MV-4-11 (cell line): Measurements from ENCODE around the gene LRRC49.
"Not testable (repeated sequence)": the region's sequence is repeated elsewhere in the genome, so short reads cannot be mapped to it uniquely, and the experiment has no call there.

Source experiments
- DNase-seq: peaks from one replicate; lab custom pipeline; 2025; lab: John Stamatoyannopoulos, UW

Gene LRRC49, protein sequence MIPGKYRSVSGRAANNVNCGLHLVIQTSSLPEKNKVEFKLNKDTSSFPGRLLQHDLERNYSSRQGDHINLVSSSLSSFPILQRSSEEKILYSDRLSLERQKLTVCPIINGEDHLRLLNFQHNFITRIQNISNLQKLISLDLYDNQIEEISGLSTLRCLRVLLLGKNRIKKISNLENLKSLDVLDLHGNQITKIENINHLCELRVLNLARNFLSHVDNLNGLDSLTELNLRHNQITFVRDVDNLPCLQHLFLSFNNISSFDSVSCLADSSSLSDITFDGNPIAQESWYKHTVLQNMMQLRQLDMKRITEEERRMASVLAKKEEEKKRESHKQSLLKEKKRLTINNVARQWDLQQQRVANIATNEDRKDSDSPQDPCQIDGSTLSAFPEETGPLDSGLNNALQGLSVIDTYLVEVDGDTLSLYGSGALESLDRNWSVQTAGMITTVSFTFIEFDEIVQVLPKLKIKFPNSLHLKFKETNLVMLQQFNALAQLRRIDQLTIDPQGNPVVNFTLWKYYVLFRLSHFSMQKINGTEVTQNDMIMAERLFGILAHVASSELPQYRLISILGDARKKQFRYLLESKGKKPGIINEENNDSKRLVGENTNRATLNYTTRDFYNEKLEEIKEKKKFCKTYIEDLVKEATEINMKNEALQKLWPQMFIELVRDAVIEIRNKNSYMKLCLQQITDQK

DNA sequence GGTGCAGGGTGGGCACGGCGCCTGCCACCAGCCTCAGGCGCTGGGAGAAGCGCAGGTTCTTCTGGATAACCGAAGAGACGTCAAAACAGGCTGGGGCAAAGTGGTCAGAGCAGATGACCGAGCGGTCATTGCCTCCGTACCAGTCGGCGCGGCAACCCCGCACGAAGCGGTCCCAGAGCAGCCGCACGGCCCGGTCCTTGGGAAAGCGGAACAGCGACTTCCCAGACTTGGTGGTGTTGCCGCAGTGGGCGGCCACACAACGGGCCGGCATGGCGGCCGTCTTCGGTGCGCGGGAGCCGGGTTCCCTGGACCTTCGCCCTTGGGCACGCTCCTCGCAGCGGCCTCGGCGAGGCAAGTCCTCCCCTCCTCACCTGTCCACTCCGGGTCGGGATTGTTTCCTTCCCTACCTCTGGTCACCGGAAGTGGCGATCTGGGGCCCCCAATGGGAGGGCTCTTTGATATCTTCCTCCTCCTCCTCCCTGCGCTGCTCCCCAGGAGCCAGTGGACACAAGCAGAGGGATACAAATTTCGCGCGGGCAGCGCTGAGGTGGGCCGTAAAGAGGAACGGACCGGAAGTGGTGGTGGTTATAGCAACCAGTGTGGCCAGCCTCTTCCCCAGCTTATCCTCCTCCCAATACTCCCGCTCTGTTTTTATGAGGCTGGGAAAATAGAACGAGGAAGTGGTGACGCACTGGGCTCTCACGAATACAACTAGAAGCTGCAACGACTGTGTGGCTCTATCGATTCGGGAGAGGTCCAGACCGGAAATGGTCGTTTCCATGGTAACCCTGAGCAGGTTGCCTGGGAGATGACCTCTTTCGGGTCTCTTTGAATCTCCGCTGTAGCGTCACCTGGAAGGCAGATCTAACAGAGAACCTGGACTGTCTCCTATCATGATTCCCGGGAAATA lies at the start of gene LRRC49, which contains the start of gene THAP10:
Gene LRRC49, plus strand, starts transcription at position 825 of the 910 bp plus-strand sequence. Its CDS starts 69 bp downstream, at position 894.
Gene THAP10, minus strand, starts transcription at position 432 of the 910 bp plus-strand sequence. Its CDS starts 161 bp downstream, at position 271.
- peak; percentile 92 for DNase-seq

DNA sequence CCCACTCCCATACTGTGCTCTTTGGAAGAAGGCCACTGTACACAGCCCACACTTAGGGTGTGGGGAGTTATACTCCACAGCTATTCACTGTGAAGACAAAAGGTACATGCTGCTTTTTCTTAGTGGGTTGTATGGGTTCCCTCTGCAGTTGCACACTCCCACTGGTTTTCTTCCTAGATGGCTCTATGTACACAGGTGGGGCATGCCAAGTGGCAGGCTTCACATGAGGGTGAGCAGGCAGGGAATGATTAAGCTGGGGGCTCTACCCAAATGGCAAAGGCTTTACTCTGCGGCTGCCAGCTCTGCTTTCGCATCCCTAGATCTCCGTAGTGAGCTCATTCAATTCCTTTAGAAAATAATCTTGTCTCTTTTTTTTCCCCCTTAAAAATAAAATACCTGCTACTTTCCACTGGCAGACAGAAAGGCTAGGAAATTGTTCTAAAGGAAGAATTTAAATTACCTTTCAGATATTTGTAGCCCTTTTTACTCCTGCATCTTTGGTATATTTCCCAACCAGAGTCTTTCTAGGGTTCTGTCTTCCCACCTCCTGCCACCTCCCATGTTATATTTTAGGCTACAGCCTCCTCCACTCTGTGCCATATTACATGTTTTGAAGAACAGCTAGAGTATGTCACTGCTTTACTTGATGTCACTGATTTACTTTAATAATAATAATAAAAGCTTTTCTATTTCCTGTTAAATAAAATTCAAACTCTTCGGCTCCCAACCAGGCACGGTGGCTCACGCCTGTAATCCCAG lies 46.8 kb upstream of the LRRC49 start:
- DNase-seq = no peak

DNA sequence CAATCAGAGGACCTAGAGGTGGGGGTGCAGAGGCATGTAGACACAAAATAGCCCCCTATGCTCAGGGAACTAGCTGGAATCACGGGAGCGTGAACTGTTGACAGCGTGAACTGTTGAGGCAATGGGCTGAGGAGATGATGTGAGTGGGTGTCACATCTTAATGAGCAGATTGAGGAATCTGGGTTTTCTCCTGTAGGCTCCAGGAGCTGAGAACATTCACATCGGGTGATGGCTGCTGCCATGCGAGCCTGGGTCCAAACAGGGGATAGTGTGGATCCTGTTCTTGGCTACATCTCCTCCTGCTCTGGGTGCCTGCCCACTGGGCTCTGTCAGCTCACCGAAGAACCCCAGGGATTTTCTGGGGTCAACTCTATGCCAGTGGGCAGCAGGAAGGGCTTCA lies 40.7 kb upstream of the LRRC49 start:
- DNase-seq = no peak

DNA sequence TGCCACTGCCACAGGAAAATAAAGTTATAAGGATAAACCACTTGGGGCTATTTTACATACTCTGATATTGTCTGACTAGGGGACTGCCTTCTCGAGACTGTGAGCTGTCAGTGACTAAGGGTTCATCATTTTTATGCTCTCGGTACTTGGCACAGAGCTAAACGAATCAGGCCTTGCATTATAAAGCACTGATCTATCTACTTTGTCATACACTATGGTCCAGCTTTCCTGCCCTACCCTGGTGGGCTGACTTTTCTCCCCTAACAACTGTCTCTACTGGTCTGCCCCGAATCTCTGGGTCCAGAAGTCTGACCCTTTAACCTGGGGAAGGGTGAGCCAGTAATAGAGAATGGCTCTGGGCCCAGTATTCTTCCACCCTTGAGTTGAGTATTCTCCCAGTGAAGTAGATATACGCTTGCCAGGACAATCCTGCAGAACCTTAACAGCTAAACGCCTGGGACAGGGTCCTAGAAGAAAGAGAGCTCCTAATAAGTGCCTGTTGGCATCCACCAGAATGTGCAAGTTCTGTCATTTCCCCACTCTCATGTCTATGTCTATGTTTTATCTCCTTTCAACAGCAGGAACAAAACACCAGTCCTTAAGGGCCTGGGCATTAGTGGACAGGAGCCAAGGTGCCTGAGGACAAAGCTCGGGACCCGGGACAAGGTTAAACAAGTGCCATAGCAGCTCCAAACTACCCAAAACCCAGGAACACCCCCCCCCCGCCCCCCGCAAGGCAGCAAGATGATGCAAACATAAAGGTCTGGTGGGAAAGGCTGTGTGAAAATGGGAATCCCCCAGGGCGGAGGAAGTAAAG lies 39.9 kb upstream of the LRRC49 start:
- no peak for DNase-seq

DNA sequence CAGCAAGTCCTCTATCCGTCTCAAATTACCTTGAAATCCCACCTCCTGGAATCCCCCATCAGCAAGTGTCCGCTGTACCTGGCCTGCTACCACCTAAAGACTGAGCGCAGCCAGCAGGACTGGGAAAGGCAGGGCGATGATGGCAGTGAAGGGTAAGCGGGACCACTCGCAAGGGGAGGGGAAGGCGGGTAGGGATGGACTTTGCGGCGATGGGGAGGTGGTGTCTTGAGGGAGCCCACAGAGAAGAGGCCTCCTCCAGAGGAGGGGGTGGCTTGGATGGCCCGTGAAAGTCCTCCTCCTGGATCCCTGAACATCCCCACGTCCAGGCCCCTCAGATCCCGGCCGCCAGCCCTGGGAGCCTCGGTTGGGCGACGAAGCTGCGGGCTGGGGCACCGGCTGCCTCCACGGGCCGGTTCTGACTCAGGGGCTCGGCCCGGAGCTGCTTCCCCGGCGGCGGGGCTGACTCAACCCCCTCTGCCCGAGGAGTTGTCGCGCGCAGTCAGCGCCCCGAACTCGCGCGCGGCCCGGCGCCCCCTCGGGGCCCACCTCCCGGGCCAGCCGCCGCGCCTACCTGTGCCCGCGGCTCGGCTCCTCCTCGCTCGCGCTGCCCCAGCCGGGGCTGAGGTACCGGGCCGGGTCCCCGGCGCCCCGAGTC lies 39.2 kb upstream of the LRRC49 start:
- no peak for DNase-seq

DNA sequence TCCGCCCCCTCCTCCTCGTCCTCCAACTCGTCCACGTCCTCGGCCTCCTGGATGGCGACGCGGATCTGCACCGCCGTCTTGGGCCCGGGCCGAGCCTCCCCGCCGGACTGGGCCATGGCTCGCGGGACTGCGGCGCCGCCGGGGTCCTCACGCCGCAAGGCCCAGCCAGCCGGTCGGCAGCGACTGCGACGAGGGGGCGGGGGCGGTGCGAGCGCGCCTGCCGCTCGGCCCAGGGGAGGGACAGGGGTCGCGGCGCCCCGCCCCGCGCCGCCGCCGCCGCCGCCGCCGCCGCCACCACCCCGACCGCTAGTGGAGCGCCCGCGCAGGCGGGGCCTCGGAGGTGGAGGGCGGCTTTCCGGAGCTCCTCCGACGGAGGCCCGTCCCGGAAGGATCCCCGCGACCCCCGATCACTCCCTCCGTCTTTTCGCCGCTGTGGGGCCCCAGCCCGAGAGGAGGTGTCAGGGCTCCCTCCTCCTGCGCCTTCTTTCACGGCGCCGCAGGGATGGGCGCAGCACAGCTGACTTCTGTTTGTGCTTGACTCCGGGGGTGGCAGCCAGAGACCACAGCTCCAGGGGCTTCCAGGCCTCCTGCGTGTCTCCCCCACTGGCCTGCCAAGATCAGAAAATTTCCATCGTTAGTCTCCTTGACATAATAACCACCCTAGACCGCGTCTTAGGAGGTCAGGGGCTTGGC lies 38.5 kb upstream of the LRRC49 start, which contains the start of gene LARP6:
Gene LARP6, minus strand, starts transcription at position 185 of the 693 bp plus-strand sequence. Its CDS starts 69 bp downstream, at position 116.
- DNase-seq = no peak

DNA sequence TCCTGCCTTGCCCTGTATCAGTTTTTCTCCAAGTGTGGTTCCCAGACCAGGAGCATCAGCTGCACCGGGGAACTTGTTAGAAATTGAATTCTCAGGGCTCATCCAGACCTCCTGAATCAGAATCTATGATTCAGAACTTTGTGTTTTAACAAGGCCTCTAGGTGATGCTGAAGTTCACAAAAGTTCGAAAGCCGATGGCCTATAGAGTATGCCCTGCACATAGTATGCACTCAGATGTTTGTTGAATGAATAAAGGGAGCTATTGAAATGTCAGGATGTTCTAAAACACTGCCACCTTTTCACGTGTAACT lies 38.0 kb upstream of the LRRC49 start:
- no peak for DNase-seq

DNA sequence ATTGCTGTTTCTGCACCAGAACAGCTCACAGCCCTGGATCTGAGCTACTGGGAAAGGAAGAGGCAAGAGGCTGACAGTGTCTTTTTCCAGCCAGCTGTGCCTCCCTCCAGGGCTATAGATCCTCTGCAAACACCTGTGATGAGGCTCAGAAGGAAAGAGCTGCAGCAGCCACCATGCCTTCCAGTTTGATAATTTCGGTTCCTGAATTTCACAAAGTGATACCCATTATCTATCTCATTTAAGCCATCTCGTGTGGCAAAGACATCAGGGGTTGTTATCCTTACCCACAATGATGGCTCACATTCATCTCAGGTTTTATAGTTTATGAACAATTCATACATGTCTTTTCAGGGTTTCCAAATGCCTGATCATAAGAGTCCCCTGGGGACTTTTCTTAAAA lies 36.9 kb upstream of the LRRC49 start:
- peak; percentile 14 for DNase-seq

DNA sequence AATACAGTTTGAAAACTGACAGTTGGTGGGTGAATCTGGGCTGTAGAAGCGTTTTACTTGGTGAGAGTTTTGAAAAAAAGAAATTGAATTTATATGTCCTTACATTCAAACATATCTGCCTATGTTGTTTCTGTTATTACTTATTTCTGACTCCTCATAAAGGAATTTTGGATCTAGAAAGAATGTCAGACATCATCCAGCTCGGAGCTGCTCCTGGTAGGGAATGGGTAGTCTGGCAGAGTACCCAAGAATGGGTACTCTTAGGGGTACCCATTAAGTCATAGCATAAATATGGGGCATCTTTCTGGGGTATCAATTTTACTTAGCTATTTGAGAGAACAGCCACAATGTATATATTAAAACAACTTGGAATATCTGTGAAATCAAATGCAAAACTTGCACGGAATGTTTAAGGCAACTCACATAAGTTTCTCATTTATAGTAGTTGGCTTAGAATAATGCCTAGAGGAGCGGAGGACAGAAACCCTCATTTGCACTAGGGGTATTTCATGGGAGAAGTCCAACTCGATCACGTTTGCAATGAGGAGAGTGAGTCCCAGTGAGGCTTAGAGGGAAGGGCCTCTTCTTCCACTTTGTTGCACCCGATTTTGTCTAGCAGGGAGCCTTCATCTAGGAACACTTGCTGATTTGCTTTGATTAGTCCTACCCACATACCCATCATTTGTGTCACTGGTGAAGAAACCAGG lies 36.3 kb upstream of the LRRC49 start:
- DNase-seq = no peak

DNA sequence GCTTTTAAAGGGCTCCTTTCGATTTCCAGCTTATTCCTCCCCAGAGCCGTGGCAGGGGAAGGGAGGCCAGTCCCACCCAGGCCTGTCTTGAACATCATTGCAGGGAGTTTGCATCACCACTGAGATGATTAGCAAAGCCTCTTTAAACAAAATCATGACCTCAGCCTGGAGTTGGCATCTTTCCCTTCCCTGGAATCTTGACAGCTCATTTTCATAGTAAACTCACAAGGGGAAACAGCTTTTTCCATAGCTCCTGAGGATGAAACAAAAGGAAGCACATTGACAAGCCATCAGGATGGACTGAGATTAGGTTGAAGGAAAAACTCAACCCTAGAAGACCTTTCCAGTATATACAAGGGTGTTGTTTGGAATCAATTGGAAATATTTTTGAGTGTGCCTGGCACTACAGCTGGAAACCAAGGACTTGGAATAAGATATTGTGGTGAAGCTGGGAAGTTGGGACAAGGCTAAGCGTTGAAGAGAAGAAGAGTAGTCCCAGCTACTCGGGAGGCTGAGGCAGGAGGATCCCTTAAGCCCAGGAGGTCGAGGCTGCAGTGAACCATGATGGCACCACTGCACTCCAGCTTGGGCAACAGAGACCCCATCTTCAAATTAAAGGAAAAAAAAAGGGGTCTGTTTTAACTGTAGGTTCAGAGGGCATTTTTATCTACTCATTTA lies 35.6 kb upstream of the LRRC49 start:
- DNase-seq = no peak

DNA sequence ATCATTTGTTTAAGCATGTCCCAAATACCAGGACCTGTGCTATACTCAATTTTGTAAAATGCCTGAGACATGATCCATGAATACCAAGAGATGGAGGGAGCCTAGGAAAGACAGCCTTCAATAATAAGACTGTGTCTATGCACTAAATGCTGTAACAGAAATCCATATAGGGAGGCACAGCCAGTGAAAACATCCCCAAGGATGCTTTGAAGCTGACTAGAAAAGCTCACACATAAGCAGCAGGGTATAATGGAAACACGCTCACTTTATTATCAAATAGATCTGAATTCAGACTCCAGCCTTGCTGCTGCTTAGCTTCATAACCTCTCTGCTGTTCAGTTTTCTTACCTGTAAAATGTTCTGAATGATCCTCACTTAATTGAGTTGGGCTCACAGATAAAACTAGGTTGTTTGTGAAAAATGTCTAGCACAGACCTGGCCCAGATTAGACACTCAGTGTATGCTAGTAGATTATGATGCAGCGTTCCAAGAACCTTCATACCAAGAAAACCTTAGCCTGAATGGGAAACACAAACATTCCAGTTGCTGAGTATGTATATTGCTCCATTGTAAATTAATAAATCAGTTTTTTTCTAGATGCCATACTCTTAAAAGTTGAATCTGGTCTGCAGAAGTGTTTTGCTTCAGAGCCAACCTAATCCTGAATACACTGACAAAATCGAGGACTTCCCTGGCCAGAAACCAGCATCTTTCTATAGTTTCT lies 34.9 kb upstream of the LRRC49 start:
- DNase-seq = no peak

DNA sequence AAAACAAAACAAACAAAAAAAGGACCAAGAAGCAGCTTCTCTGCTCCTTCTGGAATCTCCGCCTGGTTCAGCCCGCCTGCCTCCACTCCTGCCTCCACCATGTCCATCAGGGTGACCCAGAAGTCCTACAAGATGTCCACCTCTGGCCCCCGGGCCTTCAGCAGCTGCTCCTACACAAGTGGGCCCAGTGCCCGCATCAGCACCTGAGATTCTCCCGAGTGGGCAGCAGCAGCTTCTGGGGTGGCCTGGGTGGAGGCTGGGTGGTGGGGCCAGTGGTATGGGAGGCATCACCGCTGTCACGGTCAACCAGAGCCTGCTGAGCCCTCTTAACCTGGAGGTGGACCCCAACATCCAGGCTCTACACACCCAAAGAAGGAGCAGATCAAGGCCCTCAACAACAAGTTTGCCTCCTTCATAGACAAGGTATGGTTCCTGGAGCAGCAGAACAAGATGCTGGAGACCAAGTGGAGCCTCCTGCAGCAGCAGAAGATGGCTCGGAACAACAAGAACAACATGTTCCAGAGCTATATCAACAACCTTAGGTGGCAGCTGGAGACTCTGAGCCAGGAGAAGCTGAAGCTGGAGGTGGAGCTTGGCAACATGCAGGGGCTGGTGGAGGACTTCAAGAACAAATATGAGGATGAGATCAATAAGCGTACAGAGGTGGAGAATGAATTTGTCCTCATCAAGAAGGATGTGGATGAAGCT lies 33.9 kb upstream of the LRRC49 start:
- DNase-seq = not testable (repeated sequence)

DNA sequence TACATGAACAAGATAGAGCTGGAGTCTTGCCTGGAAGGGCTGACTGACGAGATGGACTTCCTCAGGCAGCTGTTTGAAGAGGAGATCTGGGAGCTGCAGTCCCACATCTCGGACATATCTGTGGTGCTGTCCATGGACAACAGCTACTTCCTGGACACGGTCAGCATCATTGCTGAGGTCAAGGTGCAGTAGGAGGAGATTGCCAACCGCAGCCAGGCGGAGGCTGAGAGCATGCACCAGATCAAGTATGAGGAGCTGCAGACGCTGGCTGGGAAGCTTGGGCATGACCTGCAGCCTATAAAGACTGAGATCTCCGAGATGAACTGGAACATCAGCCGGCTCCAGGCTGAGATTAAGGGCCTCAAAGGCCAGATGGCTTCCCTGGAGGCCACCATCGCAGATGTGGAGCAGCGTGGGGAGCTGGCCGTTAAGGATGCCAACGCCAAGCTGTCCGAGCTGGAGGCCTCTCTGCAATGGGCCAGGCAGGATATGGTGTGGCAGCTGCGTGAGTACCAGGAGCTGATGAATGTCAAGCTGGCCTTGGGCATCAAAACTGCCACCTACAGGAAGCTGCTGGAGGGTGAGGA lies 33.2 kb upstream of the LRRC49 start:
- no peak for DNase-seq

DNA sequence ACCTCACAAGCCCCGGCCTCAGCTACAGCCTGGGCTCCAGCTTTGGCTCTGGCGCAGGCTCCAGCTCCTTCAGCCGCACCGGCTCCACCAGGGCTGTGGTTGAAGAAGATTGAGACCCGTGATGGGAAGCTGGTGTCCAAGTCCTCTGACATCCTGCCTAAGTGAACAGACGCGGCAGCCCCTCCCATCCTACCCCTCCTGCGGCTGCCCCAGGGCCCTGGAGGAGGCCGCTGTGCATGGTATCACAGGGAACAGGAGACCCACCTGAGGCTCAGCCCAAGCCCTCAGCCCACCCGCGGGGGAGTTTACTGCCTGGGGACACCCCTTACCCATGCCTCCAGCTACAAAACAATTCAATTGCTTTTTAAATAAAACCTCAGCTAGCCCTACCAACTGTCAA lies 32.6 kb upstream of the LRRC49 start:
- no peak for DNase-seq

DNA sequence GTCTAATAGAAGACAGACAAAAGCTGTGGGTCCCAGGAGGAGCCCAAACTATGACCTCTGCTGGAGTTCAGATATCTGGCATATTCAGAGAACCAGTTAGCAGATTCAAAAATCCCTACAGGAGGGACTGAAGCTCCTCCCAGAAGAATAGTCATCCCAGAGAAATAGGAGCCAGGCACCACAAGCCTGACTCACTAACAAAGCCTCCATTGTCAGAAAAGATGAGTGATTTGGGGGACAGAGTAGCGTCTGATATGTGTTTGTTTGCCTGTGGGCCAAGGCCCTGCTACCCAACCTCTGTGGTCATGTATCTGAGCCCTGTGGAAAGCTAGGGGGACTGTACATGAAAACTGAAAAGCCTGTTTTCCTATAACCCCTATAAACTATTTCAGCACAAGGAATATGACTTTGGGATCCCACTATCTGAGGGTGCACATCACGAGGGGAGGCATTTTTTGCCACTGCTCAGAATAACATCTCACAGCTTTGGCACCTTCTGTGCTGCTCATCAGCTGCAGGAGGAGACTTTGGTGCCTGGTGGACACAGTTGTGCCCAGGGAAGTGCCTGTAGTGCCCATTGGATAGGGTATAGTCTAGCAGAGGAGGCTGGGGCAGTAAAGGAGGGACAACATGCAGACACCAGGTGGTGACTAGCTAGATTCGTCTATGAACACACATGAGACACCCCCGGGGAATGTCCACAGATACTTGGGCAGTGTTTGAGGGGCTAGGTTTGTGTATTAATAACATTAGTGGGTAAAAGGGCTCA lies 29.0 kb upstream of the LRRC49 start:
- no peak for DNase-seq
